Activated CD4-positive, alpha-beta T cell treated with anti-CD3 and anti-CD28 coated beads for 48 hours (primary cell): ENCODE data around the gene DDX28.
A peak's percentile ranks its signal among the peaks of the same experiment; 100 is the strongest.

Experiments
- DNase-seq: peaks from one replicate; pipeline ENCODE4 v3.0.0-alpha.2; 2020

The DDX28 gene, protein sequence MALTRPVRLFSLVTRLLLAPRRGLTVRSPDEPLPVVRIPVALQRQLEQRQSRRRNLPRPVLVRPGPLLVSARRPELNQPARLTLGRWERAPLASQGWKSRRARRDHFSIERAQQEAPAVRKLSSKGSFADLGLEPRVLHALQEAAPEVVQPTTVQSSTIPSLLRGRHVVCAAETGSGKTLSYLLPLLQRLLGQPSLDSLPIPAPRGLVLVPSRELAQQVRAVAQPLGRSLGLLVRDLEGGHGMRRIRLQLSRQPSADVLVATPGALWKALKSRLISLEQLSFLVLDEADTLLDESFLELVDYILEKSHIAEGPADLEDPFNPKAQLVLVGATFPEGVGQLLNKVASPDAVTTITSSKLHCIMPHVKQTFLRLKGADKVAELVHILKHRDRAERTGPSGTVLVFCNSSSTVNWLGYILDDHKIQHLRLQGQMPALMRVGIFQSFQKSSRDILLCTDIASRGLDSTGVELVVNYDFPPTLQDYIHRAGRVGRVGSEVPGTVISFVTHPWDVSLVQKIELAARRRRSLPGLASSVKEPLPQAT

DNA sequence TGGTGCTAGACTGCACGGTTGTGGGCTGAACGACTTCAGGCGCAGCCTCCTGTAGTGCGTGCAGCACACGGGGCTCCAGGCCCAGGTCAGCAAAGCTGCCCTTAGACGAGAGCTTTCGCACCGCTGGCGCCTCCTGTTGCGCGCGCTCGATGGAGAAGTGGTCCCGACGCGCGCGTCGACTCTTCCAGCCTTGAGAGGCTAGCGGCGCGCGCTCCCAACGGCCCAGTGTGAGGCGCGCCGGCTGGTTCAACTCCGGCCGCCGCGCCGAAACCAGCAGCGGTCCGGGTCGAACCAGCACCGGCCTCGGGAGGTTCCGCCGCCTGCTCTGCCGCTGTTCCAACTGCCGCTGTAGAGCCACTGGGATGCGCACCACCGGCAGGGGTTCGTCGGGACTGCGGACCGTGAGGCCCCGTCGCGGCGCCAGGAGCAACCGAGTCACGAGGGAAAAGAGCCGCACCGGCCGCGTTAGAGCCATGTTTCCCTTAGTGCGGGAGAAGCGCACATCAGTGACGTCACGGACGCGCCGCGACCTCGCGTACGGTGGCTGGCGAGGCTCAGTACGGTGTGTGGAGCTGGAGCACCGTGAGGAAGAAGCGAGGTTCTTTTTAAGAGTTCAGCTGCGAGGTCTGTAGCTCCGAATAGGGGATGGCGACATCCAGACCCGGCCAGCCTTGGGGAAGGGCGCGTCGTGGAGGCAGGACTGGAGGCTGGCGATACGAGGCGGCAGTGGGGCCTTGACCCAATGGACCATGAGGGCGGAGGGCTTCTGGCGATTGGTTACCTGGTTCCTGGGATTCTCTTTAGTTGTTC is at the start of gene DDX28, which contains the start of gene DUS2:
DDX28 (minus strand) TSS at position 505 of the 810 bp plus-strand sequence; CDS start at position 475, 30 bp downstream.
DUS2 (plus strand) TSS at position 557 of the 810 bp plus-strand sequence. CDS start 14,740 bp downstream, outside the sequence.
- DNase-seq, result peak; percentile 96

DNA sequence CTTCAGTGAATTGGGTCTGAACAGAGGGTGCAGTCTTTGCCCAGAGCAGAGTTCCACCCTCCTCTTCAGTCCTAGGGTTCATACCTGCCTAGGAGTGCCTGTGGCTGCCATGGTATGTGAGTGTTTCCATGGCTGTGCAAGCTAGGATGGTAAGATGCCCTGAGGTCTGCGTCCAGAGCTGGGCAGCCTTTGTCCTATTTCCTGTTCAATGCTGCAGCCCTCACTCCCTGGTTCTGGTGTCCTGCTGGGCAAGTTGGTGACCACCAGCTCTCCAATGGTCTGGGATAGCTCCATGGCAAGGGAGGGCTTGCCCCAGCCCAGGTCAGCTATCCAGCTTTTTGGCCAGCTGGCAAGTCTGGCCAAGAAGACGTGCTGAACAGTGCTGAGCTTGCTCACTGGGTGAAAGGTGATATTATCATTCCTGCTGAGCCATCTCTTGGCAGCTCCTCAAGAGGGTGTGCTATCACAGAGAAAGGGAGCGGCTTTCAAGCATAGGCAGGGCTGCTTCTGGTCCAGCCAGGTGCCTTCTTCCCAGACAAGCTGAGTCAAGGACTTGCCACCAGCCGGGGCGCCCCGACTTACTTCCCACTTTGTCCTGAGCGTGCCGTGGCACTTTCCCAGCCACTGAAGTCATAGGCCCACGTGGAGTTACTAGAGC is 49.1 kb upstream of the DDX28 start:
- no peak for DNase-seq

DNA sequence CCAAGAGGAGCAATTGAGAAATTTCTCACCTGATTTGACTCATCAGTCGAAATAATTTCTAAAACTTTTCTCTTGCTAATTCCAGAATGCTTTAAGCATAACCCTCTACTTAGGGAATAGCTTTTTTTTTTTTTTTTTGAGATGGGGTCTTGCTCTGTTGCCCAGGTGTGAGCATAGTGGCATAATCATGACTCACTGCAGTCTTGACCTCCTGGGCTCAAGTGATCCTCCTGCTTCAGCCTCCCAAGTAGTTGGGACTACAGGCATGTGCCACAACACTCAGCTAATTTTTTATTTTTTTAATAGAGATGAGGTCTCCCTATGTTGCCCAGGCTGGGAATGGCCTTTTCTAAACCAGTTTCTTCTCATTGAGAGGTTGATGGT is 48.5 kb upstream of the DDX28 start:
- DNase-seq, result no peak

DNA sequence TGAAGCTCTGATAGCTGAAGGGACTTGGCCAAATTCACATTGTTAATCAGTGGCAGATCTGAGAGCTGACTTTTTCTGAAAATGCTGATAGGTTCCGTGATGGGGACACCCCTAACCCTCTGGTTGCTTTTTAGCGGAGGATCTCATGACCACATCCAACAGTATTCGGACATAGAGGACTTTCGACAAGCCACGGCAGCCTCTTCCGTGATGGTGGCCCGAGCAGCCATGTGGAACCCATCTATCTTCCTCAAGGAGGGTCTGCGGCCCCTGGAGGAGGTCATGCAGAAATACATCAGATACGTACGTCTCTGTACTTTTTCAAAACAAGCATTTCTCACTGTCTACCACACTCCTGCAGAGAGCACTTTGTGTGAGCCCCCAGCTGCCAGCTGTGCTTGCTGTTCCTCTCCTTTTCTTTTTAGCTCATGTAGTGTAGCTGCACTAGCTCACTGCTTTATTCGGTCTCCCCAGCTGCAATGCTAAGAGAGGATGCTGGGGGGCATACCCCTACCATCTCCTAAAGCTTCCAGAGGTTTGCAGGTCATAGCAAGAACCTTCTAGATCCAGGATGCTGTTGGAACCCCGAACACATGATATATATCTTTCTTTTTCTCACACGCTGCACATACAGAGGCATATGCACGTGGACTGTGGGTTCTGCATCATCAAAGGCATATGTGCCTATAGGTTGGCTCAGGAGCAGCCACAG is 47.9 kb upstream of the DDX28 start:
- DNase-seq, result peak; percentile 49

DNA sequence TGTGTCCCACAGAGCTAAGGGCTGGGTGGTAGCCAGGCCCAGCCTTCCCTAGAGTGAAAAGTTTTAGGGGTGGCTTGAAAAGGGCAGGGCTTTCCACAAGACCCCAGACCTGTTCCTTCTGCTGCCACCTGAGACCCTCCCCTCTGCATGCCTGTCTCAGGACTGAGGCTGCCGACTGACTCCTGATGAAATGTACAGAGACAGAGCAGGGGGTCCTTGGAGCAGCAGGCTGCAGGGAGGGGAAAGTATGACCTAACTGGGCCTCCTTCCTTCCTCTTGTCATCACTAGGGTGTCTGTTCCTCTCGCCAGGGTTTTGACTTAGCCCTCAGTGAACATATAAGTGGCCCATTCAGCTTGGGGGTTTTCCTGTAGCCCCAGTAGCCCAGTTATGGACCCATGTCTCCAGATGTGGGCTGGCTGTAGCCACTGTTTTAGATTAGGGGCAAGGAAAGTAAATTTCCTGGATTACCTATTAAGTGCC is 47.3 kb upstream of the DDX28 start:
- no peak for DNase-seq

DNA sequence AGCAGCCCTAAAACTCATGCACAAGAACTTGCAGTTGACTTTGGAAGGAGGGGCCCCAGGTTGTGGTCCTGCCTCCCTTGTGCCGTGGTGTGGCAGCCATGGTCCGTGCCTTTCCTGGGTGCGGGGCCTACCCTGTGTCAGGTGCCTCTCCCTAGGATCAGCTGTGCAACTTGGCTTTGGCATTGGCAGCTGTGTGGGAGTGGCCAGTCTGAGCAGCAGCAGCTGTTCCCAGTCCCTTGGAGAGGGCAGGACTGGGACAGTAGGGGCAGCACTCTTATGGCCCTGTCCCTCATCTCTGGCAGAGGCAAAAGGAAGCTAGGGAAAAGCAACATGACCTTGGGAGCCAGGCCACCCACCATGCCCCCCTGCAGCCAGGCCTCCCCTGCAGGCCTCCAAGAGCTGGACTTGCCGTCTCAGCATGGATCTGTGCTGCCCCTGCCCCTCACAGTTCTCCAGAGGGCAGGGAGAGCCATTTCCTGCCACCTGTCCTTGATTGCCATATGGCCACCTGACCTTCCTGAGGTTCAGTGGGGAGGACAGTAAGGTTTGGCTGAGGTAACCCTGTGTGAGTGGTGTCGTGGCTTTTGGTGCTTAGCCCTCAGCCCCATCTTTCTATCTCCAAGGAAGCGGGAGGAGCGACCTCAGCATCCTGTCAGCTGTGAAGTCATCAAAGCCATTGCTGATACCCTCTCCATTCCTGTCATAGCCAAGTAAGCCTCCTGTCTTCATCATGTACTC is 46.6 kb upstream of the DDX28 start:
- no peak for DNase-seq

- DNase-seq, result no peak
Observed at GRCh38 chr16:68068926-68069325, 45.9 kb upstream of the DDX28 start.

- no peak for DNase-seq
Observed at GRCh38 chr16:68066763-68067162, 43.7 kb upstream of the DDX28 start.

- DNase-seq, result no peak
Observed at GRCh38 chr16:68065716-68066305, 42.8 kb upstream of the DDX28 start.

DNA sequence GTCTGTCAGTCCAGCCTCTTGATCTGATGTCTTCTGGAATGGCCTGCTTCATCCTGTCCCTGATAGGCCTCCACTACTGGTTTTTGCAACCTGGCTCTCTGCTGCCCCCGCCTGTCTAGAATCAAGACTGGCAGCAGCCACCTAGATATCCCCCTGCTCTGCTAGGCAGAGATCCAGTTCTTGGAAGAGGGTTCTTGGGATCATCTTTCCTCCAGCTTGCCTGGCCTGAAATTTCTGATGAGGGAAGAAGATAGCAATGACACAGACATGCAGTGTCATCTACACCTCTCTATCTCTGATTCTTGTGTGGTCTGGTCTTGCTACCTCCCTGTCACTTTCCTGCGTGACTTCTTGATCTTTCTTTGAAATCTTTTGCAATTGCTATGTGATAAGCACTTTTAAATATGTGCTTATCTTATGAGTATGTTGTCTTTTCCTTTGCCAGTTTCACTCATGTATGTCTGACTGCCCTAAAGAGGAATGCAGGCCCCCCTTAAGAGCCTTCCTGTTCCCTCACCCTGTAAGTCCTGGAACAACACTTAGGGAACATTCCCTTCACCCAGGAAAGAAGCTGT is 41.8 kb upstream of the DDX28 start:
- DNase-seq, result peak; percentile 81

DNA sequence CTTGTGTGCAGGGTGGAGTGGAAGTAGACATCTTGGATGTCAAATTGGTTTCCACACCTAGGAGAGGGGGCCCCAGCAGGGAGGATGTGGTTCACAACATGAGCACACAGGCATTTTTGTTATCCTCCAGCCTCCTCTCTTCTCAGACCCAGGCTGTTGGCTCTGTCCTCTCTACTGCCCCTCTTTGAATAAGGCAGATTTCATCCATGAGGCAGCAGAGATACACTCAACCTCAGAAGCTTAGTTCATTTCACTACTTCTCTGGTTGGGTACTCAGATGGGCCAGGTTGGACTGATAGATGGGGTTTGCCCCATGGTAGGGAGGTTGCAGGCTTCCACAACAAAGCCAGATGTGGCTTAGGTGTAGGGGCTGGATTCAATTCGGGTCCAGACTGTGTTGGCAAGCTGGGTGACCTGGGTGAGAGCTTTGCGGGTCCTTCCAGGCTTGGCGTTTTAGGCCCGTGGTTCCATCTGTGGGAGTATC is 39.9 kb upstream of the DDX28 start:
- DNase-seq, result no peak

DNA sequence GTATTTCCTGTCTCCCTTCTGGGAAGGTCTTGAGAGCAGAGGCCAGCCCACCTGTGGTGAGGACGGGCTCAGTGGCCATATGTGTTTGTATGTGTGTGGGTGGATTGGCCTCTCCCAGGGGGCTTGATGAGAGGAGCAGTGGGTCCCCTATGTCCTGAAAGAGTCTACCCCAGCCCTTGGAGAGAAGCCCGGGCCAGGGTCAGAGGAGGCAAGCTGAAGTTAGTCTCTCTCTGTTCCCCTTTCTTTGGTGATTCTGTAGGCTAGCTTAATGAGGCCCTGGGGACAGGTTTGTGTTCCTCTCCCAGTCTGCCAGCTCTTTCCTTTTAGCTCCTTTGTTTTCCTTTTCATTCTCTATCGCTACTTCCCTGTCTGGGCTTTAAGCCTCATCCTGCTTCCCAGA is 38.4 kb upstream of the DDX28 start:
- DNase-seq, result no peak

GRCh38 chr16:68059804-68060203 is 36.8 kb upstream of the DDX28 start:
- DNase-seq, result no peak

GRCh38 chr16:68055395-68055794 is 32.4 kb upstream of the DDX28 start:
- DNase-seq, result no peak

GRCh38 chr16:68049449-68049848 is 26.4 kb upstream of the DDX28 start:
- DNase-seq, result no peak

- DNase-seq, result no peak
Observed at GRCh38 chr16:68047987-68048386, 25.0 kb upstream of the DDX28 start.

GRCh38 chr16:68046106-68046505 is 23.1 kb upstream of the DDX28 start:
- no peak for DNase-seq

DNA sequence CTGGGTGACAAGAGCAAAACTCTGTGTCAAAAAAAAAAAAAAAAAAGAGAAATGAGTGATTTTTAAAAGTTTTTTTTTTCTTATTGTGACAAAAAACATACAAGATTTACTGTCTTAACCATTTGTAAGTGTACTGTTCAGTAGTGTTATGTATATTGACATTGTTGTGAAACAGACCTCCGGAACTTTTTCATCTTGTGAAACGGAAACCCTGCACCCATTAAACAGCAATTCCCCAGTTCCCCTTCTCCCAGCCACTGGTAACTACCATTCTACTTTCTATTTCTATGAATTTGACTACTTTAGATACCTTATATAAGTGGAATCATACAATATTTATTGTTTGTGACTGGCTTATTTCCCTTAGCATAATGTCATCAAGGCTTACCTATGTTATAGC is 18.8 kb upstream of the DDX28 start:
- no peak for DNase-seq

GRCh38 chr16:68040506-68041288 is 17.7 kb upstream of the DDX28 start:
- DNase-seq, result peak; percentile 93
